Suprapubic skin (tissue), 3 donors: ENCODE data around the gene F5.

ENCODE experiments used
- CTCF ChIP-seq, 2 donors: fragments of 200-600 bp in 1 of 2; fragments of 450-650 bp in 1 of 2; sonication (generic) in 1 of 2; IDR thresholded peaks; one replicate each; pipeline ENCODE4 v1.5.1; 2016 to 2019; ENCODE audit warnings: antibody characterized with exemption in 2 of 2, mild to moderate bottlenecking in 1 of 2, moderate library complexity in 1 of 2
- POLR2A ChIP-seq, 2 donors: fragments of 450-650 bp; IDR thresholded peaks; one replicate each; pipeline ENCODE4 v1.6.1; 2017; ENCODE audit warnings: antibody characterized with exemption in 2 of 2, mild to moderate bottlenecking in 2 of 2, moderate library complexity in 2 of 2

GRCh38 chr1:169585181-169585580 lies 1.1 kb downstream of the F5 start:
- TF ChIP-seq CTCF (IDR thresholded peaks at IDR 0.05) (no peak), POLR2A (IDR thresholded peaks at IDR 0.05) (no peak)
